Measurements from ENCODE around the gene TTC6.

Gene TTC6

DNA sequence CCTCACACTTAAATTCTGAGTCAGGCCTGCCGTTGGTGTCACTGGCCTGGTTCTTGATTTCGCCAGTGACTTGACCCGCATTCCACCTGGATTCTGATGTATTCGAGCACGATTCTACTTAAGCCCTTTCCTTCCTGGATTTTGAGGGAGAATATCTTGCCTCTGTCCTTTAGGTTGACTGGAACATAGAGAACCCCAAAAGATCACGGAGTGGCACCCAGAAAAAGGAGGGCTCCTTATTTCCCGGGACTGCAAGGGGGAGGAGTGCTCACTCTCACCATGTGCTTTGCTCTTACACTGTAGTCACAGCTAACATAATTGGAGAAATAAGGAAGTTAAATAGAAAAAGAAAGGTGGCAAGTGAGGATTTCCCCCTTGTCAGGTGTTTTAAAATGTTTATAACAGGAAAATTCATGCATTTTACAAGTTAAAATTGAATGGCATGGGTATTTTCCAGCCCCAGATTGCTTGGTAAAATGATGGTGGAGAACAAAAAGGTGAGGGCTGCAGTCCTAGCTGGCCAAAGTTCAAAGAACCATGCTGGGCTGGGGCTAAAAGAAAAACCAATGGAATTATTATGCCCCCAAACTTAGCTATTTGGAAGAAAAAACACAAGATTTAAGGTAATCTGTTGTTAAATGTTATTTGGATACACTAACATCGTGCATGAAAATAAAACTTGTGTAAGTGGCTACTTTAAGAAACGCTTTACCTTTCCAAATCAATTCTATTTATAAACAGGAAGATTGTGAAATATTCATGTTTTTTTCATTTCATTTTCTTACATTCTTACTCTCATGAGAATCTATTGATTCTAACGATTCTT, 9.2 kb upstream of the TTC6 start:
- DNase-seq = no peak

DNA sequence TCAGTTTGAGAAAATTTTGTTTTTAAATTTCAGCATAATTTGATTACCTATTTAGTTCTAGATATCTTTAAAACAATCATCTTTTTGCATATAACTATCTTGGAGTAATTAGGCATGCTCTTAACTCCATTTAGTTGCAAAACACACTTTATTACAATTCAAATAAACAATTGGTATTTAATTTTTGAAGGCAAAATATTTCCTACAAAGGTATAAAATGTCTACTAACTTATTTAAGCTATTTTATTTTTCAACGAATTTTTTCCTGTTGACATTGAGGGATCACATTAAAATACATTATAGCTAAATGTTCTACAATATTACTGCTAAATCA, 8.7 kb upstream of the TTC6 start:
- DNase-seq = no peak

DNA sequence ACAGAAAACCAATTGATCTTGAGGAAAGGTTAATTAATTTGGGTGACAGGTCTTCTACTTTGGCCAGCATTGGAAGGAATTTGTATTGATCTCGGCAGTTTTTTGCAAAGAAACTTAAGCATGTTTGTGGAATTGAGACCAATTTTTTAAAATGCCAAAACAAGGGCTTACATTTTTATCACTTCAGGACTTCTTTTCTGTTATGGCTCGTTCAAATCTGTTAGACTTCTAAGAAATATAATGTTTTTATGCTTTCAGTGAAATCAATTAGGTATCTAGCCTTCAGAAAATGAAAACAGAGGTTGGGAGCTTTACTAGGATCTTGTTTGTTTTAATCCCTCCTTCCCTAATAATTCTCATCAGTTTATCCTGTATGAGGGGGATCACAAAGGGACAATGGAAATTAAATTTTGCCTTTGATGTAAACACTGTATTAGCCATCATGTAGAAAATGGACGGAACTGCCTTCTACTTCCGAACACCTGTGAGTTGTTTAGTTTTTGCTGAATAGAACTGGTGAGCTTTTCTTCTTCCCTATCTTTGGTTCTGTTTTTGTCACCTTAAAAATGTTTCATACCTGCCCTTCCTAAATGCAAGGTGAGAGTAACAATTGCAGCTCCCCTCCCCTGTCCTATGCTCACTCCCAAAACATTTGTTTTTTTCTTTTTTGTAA, 8.2 kb upstream of the TTC6 start:
- no peak for DNase-seq

GRCh38 chr14:37587881-37588666, 7.4 kb upstream of the TTC6 start:
- DNase-seq = no peak

GRCh38 chr14:37588667-37588955, 6.8 kb upstream of the TTC6 start:
- DNase-seq = no peak

DNA sequence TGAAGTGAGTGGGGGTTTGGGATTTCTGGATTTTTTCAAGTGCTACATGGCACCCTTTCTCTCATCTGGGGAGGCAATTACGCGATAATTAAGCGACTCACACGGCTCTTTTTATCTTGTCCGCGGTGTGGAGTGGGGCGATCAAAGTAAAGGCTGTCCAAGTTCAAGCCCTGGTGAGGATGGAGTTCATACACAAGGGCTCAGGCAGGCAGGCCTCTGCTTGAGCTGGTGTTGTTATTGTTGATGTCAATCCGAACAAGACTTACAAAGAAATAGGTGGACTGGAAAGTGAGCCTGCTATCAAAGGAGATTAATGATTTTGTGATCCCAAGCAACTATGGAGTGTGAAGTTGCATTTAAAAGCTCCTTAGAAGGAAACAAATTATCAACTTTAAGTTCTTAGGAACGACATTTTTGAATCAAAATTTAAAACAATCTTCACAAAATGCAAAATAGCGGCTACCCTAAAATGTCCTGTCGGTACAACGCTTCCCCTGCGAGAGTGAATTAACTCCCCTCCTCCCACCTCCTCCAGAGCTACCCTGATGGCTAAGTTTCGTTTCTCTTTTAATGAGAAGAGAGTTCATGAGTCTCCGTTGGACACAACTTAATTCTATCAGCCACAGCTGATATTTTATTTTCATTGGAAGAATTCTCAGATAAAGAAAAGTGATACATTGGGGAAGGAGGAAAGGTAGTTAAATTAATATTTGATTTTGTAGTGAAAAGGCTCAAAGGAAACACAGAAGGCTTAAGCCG, 6.3 kb upstream of the TTC6 start:
- no peak for DNase-seq

- DNase-seq = no peak
These were observed 5.6 kb upstream of the TTC6 start for GRCh38 chr14:37589715-37590427.

GRCh38 chr14:37590428-37591139, 4.8 kb upstream of the TTC6 start:
- DNase-seq = no peak

DNA sequence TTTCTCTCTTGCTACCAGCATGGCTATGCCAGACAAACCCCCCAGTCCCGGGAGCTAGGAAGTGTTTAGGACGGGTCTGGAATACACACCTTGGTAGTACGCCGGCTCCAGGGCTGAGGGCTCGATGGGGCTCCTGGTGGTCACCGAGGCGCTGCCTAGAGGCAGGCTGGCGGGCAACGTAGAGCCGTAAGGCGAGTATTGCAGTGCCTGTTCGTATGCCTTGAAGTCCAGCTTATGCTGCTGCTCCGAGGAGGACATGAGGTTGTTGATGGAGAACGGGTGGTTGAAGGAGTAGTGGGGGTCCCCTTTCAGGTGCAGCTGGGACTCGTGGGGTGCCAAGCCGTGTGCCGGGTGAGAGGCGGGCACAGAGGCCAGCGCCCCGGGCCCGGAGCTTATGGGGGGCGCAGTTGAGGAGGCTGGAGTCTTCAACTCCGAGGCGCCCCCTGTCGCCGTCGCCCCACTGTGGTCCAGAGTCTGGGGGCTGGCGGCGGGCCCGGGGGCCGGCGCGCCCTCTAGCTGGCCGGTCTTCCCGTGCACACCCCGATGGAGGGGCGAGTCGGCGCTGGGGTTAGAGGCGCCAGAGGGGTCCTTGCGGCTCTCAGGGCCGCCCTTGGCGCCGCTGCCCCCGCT, 4.0 kb upstream of the TTC6 start:
- DNase-seq = no peak

- DNase-seq = no peak
These were observed 3.4 kb upstream of the TTC6 start for GRCh38 chr14:37591941-37592481.

GRCh38 chr14:37592482-37593408, 2.7 kb upstream of the TTC6 start:
- DNase-seq = no peak

DNA sequence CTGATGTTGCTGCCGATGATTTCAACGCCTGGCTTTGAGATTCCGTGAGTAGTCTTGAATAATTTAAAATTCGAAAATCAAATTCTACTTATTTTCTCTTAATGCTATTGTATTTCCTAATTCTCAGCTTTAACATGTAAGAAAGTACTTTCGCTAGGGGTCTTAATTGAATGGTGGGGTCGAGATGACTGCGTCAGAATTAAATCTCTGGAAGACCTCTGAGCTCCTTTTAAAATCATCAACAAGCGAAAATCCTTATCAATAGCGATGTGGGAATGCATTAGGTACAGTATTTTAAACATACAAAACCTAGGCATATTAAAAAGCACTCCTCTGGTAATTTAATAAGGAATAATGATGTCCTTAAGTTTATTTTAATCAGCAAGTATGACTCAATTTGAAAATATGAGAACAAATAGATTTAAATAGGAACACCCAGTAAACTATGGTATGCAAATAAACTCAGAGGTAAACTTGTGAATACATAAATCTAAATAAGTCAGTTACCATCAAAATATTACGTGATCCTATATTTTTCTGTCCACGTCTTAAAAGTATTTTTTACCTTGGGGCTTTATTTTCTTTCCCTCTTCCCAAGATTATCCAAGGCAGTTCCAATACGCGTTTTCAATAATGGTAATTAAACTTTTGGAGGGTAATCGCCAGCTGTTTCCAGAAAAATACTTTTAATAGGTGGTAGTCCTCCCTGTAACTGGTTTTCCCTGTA, 1.8 kb upstream of the TTC6 start:
- no peak for DNase-seq

DNA sequence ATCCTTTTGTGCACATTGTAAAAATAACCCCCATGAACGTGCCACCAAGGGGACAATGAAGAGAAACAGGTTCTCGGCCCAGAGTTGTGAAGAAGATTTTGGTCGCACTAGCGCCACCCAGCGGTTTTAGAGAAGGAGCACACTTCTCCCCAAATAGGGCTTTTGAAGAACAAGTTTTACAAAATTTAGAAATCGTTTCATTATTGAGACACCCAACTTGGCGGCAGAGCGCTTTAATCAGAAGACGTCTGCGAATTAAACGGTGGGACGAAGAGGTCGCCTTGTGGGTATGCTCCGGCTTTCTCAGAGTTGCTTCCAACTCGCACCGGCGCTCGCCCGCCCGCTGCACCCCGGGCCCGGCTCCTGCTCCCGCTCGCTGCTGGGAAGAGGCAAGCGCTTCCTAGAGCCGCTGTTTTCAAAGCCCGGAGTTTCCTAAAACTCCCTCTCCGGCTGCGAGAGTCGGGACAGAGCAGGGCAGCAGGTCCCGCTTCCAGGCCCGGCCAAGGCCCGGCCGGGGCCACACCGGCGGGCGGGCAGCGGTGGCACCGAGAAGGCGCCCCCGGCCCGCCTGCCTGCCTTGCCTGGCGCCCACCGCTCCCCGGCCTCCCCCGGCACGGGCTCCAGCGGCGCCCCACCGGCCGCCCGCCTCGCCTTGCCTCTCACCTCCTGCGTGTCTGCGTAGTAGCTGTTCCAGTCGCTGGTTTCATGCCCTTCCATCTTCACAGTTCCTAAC, 1.0 kb upstream of the TTC6 start:
- DNase-seq = peak; percentile 57

DNA sequence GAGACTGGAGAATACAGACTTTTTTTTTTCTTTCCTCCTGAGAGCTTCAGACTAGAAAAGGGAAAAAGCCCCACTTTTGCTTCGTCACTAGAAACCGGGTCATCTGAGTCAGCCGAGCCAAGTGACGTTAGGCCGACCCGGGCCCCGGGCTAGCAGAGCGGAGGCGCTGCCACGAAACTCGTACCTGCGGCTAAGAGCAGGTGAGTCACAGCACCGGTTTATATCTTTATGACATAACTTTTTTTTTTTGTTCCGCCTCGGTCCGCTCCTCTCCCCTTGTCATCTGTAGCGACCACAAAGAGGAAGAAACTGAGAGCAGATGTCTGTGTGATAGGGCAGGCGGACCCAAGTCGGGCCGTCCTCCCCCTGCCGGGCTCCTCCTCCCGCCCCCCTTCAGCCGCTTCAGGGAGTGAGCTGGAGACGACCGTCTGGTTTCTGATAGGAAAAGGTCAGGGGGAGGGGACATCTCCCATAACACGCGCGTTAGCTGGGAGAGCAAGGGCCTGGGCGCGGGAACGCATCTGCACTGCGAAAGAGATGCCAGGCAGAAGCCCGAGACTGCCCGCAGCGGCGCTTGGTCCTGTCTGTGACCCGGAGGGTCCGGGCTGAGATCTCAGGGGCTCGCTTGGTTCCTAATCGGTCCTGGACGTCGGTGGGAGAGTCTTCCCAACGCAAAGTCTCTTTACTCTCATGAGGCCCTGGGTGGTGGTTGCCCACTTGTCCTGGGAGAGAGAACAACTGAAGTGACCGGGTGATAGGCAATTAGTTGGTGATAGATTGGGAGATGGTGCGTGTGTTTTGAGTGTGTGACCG, 586 bp downstream of the TTC6 start:
- DNase-seq = peak; percentile 22

DNA sequence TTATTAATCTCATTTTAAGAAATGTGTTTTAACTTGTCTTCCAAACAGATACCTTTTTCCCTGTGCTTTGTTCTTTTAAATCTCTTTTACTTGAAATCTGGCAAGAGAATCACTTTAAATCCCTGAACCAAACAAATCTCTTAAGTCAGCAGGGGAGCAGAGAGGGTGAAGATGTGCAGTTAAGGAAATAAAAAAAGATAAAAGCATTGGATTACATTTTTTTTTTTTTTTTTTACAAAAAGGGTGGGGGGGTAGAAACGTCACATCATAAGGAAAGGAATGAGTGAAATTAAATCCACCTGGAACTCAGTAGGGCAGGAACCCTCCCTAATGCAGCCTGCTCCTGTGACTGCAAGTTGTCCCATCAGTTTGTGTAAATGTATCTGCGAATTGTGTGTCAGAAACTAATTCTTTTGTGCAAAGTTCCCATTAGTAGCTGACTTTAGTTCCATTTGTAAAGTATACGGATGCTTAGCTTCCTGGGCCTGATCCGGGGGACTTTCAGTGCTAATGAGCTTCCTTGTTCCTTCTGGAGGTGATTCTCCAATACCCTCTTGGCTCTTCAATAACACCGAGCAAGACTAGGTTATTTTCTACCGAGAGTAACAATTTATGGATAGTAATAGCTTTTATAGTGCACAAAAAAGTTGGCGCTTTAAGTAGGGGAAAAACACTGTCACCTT, 1.5 kb downstream of the TTC6 start:
- no peak for DNase-seq

DNA sequence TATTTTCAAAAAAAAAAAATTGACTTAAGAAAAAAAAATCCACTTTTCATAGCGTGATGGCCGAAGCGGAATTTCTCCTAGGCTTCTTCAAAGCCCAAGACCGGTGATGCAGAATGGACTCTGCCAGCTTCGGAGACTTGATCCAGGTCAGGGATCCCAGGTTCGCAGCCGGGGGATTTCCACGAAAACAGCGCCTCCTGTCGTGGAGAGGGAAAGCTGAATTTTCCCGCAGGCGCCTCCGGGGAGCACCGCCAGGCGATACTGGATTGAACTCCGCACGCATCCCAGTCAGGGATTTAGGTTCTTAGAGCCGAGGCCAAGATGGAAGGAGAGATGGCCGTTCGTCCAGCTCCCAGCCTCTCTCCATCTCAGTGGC, 2.1 kb downstream of the TTC6 start:
- no peak for DNase-seq
